ENCODE measurements around the gene RFX5.

DNA sequence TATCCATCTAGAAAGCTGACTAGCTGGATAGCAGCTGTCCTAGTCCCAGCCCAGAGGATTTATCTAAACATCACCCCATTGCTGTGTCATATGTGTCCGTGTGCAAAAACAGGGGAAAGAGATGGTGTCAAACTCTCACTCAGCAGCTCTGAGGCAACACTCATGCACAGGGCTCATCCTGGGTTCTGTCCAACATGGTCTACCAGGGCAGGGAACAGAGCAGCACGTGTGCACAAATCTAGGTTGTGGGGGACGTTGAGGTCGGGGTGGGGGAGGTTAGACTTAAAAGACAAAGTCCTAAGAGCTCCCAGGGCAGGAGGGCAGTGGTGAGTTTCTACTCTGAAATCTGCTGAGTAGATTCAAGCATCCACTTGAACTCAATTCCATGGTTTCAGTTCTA lies 36.0 kb downstream of the RFX5 start:
- TF ChIP-seq POLR2AphosphoS5 (IDR thresholded peaks at IDR 0.05; ENCODE audit: control insufficient read depth, insufficient read depth, low read depth, low read length) (no peak), TRIM24 (IDR thresholded peaks at IDR 0.05) (no peak), EP400 (IDR thresholded peaks at IDR 0.05) (no peak), MEF2A (IDR thresholded peaks at IDR 0.05; ENCODE audit: control insufficient read depth, low read depth, low read length) (no peak), ZNF583 (CRISPR knock-in tag; IDR thresholded peaks at IDR 0.05) (no peak), FOXJ3 (CRISPR knock-in tag; IDR thresholded peaks at IDR 0.05) (no peak), ARNT (IDR thresholded peaks at IDR 0.05) (no peak)

All from K562 (cell line).